ENCODE data around the gene SSH2. TPM values are rescaled to one million over a fixed set of nuclear protein-coding genes. Genes with fewer than 3 reads are reported as not detected.

The SSH2 gene
- total RNA-seq, 4 donors from 2014 or later: 14.7 to 33.6 (median 22.2) TPM

DNA sequence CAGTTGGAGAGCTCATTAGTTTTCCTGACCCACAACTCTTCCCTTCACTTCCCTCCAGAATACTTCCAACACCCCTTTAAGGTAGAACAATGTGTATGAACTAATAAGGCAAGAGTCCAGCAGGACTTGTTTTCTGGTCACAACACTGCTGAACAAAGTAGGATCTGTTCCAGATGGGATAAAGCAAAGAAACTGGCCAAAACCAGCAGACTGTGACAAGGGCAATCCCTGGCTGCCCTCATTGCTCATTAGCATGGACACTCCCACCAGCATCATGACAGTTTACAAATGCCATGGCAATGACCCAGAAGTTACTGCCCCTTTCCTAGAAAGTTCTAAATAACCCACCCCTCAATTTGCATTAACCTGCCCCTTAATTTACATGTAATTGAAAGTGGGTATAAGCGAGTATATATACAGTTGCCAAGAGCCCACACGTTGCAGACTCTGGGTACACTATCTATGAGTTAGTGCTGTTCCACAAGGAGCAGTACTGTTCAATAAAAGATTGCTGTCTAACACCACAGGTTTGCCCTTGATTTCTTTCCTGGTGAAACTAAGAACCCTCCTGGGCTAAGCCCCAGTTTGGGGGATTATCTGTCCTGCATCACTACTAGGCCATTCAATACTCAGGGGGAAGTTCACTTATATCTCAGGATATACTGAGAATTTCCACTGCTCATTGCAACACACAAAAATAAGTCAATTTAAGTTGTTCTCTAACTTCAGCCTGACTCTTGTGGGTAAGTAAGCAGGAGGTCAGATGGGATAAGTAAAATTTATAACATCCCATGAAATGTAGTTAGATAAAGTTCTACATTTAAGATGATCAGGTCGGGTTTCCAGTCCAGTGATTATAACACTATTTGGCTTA is 82.3 kb downstream of the SSH2 start:
- Histone ChIP-seq H3K27me3 (no peaks in the 10 kb centered on the region), H3K36me3 (no peaks in the 10 kb centered on the region), H3K4me3 (no peak overlapping the region), H3K9me3 (no peaks in the 10 kb centered on the region), H3K27ac (no peak overlapping the region), H3K4me1 (no peaks in the 10 kb centered on the region)
- DNase-seq (ENCODE audit: low spot score in 2 of 2): no peak
- TF ChIP-seq EP300 (IDR thresholded peaks at IDR 0.05) (no peak), POLR2AphosphoS5 (IDR thresholded peaks at IDR 0.05) (no peak), POLR2A (IDR thresholded peaks at IDR 0.05) (no peak)
- TF ChIP-seq, protein P1, sequence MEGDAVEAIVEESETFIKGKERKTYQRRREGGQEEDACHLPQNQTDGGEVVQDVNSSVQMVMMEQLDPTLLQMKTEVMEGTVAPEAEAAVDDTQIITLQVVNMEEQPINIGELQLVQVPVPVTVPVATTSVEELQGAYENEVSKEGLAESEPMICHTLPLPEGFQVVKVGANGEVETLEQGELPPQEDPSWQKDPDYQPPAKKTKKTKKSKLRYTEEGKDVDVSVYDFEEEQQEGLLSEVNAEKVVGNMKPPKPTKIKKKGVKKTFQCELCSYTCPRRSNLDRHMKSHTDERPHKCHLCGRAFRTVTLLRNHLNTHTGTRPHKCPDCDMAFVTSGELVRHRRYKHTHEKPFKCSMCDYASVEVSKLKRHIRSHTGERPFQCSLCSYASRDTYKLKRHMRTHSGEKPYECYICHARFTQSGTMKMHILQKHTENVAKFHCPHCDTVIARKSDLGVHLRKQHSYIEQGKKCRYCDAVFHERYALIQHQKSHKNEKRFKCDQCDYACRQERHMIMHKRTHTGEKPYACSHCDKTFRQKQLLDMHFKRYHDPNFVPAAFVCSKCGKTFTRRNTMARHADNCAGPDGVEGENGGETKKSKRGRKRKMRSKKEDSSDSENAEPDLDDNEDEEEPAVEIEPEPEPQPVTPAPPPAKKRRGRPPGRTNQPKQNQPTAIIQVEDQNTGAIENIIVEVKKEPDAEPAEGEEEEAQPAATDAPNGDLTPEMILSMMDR (IDR thresholded peaks at IDR 0.05): no peak
- WGBS: 77% methylated on average over 3 of the region's 3 CpGs

- Histone ChIP-seq H3K27ac (no peak overlapping the region), H3K4me1 (no peaks in the 10 kb centered on the region), H3K9me3 (no peaks in the 10 kb centered on the region), H3K36me3 (no peaks in the 10 kb centered on the region), H3K27me3 (no peaks in the 10 kb centered on the region), H3K4me3 (no peak overlapping the region)
- WGBS: 95% methylated on average over 3 of the region's 3 CpGs
- TF ChIP-seq POLR2AphosphoS5 (IDR thresholded peaks at IDR 0.05): no peak
- no peak for TF ChIP-seq POLR2A (IDR thresholded peaks at IDR 0.05)
- no peak for TF ChIP-seq EP300 (IDR thresholded peaks at IDR 0.05)
- TF ChIP-seq, protein P1 (IDR thresholded peaks at IDR 0.05): no peak
- no peak for DNase-seq (ENCODE audit: low spot score in 2 of 2)
These were observed 82.9 kb downstream of the SSH2 start for GRCh38 chr17:29847118-29847517.

GRCh38 chr17:29846298-29846697 is 83.7 kb downstream of the SSH2 start:
- H3K9me3 ChIP-seq: no peaks in the 10 kb centered on the region
- H3K4me1 ChIP-seq: no peaks in the 10 kb centered on the region
- H3K27ac ChIP-seq: no peak overlapping the region
- 70% methylated on average over 2 of the region's 2 CpGs for WGBS
- no peak for TF ChIP-seq POLR2AphosphoS5 (IDR thresholded peaks at IDR 0.05)
- TF ChIP-seq EP300 (IDR thresholded peaks at IDR 0.05): no peak
- no peak for TF ChIP-seq POLR2A (IDR thresholded peaks at IDR 0.05)
- TF ChIP-seq, protein P1 (IDR thresholded peaks at IDR 0.05): no peak
- H3K4me3 ChIP-seq: no peak overlapping the region
- H3K27me3 ChIP-seq: no peaks in the 10 kb centered on the region
- DNase-seq (ENCODE audit: low spot score in 2 of 2): no peak
- H3K36me3 ChIP-seq: no peaks in the 10 kb centered on the region

DNA sequence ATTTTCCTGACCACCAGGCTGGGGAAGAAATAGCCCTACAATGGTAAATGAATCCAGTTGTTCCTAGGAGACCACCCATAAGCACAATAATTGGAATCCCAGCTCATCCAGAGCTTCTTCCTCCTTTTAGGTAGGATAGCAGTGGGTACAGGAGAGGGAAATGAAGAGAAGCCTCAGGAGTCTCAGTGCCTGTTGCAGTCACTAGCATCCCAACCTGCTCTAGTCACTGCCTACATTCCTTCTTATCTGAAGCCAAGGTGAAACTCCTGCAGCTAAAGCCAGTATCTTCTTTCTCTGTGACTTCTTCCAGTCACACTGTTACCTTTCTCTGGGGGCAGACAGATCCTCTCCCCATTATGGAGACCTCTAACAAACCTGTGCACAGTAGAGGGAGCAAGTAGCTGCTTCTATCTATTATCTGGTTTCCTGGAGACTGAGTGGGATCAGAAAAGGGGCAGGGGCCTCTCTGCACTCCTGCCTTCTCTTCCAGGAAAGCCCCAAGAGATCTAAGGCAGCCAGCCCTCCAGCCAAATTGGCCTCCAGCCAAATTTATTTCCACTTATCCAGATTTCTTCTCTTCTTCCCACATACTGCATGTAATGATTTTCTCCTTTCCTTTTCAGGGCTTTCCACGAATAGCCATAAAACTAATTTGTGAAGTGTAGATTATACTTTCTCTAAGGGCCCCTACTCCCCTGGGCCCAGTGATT is 85.5 kb downstream of the SSH2 start:
- Histone ChIP-seq H3K4me1 (no peaks in the 10 kb centered on the region), H3K27ac (no peak overlapping the region), H3K4me3 (no peak overlapping the region), H3K9me3 (no peaks in the 10 kb centered on the region), H3K36me3 (no peaks in the 10 kb centered on the region), H3K27me3 (no peaks in the 10 kb centered on the region)
- TF ChIP-seq POLR2A (IDR thresholded peaks at IDR 0.05) (no peak), POLR2AphosphoS5 (IDR thresholded peaks at IDR 0.05) (no peak), EP300 (IDR thresholded peaks at IDR 0.05) (no peak)
- TF ChIP-seq, protein P1 (IDR thresholded peaks at IDR 0.05): no peak
- DNase-seq (ENCODE audit: low spot score in 2 of 2): no peak
- 56% methylated on average over 1 of the region's 1 CpG for WGBS

GRCh38 chr17:29840884-29841283 is 89.1 kb downstream of the SSH2 start:
- TF ChIP-seq POLR2AphosphoS5 (IDR thresholded peaks at IDR 0.05) (no peak), POLR2A (IDR thresholded peaks at IDR 0.05) (no peak), EP300 (IDR thresholded peaks at IDR 0.05) (no peak)
- TF ChIP-seq, protein P1 (IDR thresholded peaks at IDR 0.05): no peak
- H3K9me3 ChIP-seq: no peaks in the 10 kb centered on the region

More at GRCh38 chr17:29840884-29841283, 89.1 kb downstream of the SSH2 start:
- Histone ChIP-seq H3K4me3 (no peak overlapping the region), H3K27me3 (no peaks in the 10 kb centered on the region), H3K4me1 (no peaks in the 10 kb centered on the region), H3K36me3 (no peaks in the 10 kb centered on the region), H3K27ac (no peak overlapping the region)
- no peak for DNase-seq (ENCODE audit: low spot score in 2 of 2)
